ENCODE data around the gene EVPL. TPM values are rescaled to one million over a fixed set of nuclear protein-coding genes. Genes with fewer than 3 reads are reported as not detected.

Gene EVPL
- total and polyA plus RNA-seq, 2 of the 13 experiments (the other 11 are each of a cell fraction or from before 2014, with no cell fraction given) = 2.1 to 8.2 TPM

DNA sequence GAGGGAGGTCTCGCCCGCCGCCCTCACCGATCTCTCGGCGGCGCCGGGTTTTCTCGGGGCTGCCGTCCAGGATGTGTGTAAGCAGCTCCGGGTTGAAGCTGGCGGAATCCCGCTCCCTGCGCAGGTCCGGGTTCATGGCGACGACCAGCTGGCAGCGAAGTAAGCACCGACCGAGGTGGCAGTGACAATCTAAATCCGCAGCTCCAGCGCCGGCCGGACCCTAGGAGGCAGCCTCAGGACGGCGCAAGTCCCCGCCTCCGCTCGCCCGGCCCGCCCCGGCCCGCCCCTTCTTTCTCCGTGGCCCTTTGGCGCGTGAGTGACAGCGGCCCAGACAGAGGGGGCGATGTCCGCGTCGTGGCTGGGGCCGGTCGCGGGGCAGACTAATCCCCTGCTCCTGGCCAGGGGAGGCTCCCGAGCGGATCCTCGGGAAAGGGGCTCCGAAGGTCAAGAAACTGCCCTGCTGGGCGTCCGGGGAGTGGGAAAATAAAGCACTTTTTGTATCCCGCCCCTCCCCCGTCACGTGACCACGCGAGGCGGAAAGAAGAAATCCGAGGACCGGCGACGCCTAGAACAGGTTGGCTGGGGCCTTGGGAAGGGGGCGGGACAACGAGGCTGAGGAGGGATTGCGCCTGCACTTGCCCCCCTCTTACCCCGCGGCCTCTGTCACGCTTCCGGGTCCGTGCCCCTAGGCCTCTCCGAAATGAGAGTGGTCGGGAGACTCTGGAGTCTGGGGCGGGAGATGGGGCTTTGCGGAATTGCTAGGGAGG, 48.0 kb downstream of the EVPL start, which contains the start of the genes ACOX1 and TEN1 (continued):
- TF ChIP-seq, protein P1, sequence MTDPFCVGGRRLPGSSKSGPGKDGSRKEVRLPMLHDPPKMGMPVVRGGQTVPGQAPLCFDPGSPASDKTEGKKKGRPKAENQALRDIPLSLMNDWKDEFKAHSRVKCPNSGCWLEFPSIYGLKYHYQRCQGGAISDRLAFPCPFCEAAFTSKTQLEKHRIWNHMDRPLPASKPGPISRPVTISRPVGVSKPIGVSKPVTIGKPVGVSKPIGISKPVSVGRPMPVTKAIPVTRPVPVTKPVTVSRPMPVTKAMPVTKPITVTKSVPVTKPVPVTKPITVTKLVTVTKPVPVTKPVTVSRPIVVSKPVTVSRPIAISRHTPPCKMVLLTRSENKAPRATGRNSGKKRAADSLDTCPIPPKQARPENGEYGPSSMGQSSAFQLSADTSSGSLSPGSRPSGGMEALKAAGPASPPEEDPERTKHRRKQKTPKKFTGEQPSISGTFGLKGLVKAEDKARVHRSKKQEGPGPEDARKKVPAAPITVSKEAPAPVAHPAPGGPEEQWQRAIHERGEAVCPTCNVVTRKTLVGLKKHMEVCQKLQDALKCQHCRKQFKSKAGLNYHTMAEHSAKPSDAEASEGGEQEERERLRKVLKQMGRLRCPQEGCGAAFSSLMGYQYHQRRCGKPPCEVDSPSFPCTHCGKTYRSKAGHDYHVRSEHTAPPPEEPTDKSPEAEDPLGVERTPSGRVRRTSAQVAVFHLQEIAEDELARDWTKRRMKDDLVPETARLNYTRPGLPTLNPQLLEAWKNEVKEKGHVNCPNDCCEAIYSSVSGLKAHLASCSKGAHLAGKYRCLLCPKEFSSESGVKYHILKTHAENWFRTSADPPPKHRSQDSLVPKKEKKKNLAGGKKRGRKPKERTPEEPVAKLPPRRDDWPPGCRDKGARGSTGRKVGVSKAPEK (CRISPR knock-in tag; IDR thresholded peaks at IDR 0.05; ENCODE audit: borderline replicate concordance) = no peak
- TF ChIP-seq ZNF496 (CRISPR knock-in tag; IDR thresholded peaks at IDR 0.05; ENCODE audit: insufficient replicate concordance) (no peak), KAT2B (IDR thresholded peaks at IDR 0.05; ENCODE audit: borderline replicate concordance, low read depth, low read length) (no peak), E2F1 (CRISPR knock-in tag; IDR thresholded peaks at IDR 0.05) (peak; percentile 70; the same call in 1 of the 2 replicates), ZNF639 (CRISPR knock-in tag; conservative IDR thresholded peaks at IDR 0.05) (peak; percentile 65), KLF12 (CRISPR knock-in tag; IDR thresholded peaks at IDR 0.05; ENCODE audit: borderline replicate concordance) (no peak; the same call in 1 of the 2 replicates), FOXP1 (IDR thresholded peaks at IDR 0.05) (no peak), FOXP1 (CRISPR knock-in tag; IDR thresholded peaks at IDR 0.05) (peak; percentile 44), XBP1 (CRISPR knock-in tag; IDR thresholded peaks at IDR 0.05) (peak; percentile 76; the same call in 1 of the 2 replicates), ZC3H4 (CRISPR knock-in tag; IDR thresholded peaks at IDR 0.05; ENCODE audit: borderline replicate concordance) (no peak; the same call in 1 of the 2 replicates), IRX3 (CRISPR knock-in tag; IDR thresholded peaks at IDR 0.05; ENCODE audit: borderline replicate concordance, low read depth) (peak; percentile 37; the same call in 1 of the 2 replicates), RXRA (CRISPR knock-in tag; IDR thresholded peaks at IDR 0.05) (peak; percentile 89), JDP2 (CRISPR knock-in tag; IDR thresholded peaks at IDR 0.05; ENCODE audit: borderline replicate concordance) (no peak; the same call in 1 of the 2 replicates), GTF2F1 (IDR thresholded peaks at IDR 0.05; ENCODE audit: low read length) (peak; percentile 86; the same call in 1 of the 2 replicates), IKZF1 (IDR thresholded peaks at IDR 0.05) (no peak), ARNT (IDR thresholded peaks at IDR 0.05) (no peak), ZNF614 (CRISPR knock-in tag; IDR thresholded peaks at IDR 0.05; ENCODE audit: borderline replicate concordance) (peak; percentile 92), ZNF30 (CRISPR knock-in tag; IDR thresholded peaks at IDR 0.05) (no peak), KMT2B (CRISPR knock-in tag; IDR thresholded peaks at IDR 0.05) (peak; percentile 82), ZNF550 (CRISPR knock-in tag; IDR thresholded peaks at IDR 0.05; ENCODE audit: borderline replicate concordance) (no peak), BRCA1 (CRISPR knock-in tag; IDR thresholded peaks at IDR 0.05) (peak; percentile 61), ZNF83 (CRISPR knock-in tag; IDR thresholded peaks at IDR 0.05; ENCODE audit: borderline replicate concordance) (no peak)
- TF ChIP-seq, protein P2, sequence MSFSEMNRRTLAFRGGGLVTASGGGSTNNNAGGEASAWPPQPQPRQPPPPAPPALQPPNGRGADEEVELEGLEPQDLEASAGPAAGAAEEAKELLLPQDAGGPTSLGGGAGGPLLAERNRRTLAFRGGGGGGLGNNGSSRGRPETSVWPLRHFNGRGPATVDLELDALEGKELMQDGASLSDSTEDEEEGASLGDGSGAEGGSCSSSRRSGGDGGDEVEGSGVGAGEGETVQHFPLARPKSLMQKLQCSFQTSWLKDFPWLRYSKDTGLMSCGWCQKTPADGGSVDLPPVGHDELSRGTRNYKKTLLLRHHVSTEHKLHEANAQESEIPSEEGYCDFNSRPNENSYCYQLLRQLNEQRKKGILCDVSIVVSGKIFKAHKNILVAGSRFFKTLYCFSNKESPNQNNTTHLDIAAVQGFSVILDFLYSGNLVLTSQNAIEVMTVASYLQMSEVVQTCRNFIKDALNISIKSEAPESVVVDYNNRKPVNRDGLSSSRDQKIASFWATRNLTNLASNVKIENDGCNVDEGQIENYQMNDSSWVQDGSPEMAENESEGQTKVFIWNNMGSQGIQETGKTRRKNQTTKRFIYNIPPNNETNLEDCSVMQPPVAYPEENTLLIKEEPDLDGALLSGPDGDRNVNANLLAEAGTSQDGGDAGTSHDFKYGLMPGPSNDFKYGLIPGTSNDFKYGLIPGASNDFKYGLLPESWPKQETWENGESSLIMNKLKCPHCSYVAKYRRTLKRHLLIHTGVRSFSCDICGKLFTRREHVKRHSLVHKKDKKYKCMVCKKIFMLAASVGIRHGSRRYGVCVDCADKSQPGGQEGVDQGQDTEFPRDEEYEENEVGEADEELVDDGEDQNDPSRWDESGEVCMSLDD (CRISPR knock-in tag; IDR thresholded peaks at IDR 0.05; ENCODE audit: borderline replicate concordance) = no peak; the same call in none of the 2 replicates

Data from HepG2 (cell line).